Sigmoid colon (tissue), 4 donors: Measurements from ENCODE around the gene GRID1.

ENCODE experiments used
- CTCF ChIP-seq, 4 experiments: fragments of 450-650 bp in 3 of 4; fragments of 200-600 bp in 1 of 4; IDR thresholded peaks; one replicate each; pipeline ENCODE4 v1.5.1; 2016 to 2019; ENCODE audit warnings: antibody characterized with exemption in 4 of 4, mild to moderate bottlenecking in 3 of 4, moderate library complexity in 2 of 4
- POLR2A ChIP-seq, 2 donors: fragments of 450-650 bp; IDR thresholded peaks; one replicate each; pipeline ENCODE4 v1.6.1; 2016; ENCODE audit warnings: antibody characterized with exemption in 2 of 2, mild to moderate bottlenecking in 2 of 2, moderate library complexity in 2 of 2
- POLR2AphosphoS5 ChIP-seq, 4 donors: sonication (generic); formaldehyde crosslinking; IDR thresholded peaks; one replicate each; pipeline ENCODE4 v1.6.1; 2017; ENCODE audit warnings: antibody characterized with exemption in 4 of 4

GRCh38 chr10:85918371-85918770, 448.2 kb downstream of the GRID1 start:
- TF ChIP-seq POLR2AphosphoS5 (IDR thresholded peaks at IDR 0.05) (no peak), POLR2A (IDR thresholded peaks at IDR 0.05) (no peak), CTCF (IDR thresholded peaks at IDR 0.05) (no peak)
